ENCODE data around the gene MERTK.

DNA sequence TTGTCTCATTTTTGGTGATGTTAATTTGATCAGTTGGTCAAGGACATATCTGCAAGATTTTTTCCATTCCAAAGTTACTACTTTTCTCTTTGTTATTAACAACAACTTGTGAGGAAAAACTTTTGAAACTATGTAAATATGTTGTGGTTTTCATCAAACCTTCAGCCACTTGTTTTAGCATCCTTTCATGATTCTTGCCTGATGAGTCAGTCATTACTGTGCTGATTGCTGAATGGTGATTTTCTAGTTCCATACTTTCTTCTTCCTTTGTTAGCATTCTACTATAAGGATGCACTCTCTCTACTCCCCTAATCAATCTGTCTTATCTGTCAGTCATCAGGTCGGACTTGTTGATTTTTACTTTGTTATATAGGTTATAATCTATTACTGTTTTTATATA is 167.6 kb downstream of the MERTK start:
- TF ChIP-seq, protein P1, sequence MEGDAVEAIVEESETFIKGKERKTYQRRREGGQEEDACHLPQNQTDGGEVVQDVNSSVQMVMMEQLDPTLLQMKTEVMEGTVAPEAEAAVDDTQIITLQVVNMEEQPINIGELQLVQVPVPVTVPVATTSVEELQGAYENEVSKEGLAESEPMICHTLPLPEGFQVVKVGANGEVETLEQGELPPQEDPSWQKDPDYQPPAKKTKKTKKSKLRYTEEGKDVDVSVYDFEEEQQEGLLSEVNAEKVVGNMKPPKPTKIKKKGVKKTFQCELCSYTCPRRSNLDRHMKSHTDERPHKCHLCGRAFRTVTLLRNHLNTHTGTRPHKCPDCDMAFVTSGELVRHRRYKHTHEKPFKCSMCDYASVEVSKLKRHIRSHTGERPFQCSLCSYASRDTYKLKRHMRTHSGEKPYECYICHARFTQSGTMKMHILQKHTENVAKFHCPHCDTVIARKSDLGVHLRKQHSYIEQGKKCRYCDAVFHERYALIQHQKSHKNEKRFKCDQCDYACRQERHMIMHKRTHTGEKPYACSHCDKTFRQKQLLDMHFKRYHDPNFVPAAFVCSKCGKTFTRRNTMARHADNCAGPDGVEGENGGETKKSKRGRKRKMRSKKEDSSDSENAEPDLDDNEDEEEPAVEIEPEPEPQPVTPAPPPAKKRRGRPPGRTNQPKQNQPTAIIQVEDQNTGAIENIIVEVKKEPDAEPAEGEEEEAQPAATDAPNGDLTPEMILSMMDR (IDR thresholded peaks at IDR 0.05) = no peak
- TF ChIP-seq POLR2A (IDR thresholded peaks at IDR 0.05) = no peak
- no peak for TF ChIP-seq EP300 (IDR thresholded peaks at IDR 0.05)

Measured in gastroesophageal sphincter (tissue), 3 donors.